GM12873 (cell line): ENCODE measurements around the gene SLC5A10.

Experiments
- CTCF ChIP-seq: IDR thresholded peaks from 2 replicates; pipeline ENCODE4 v1.5.1; 2012; ENCODE audit warnings: low read depth, mild to moderate bottlenecking, moderate library complexity, low read length, control low read depth; ENCODE audit not compliant: insufficient read depth; ENCODE audit errors: missing control alignments

The SLC5A10 gene

GRCh38 chr17:18957831-18958230, 5.9 kb downstream of the SLC5A10 start:
- TF ChIP-seq CTCF = no peak

- no peak for TF ChIP-seq CTCF
These were observed 6.6 kb downstream of the SLC5A10 start for GRCh38 chr17:18958611-18959010.

DNA sequence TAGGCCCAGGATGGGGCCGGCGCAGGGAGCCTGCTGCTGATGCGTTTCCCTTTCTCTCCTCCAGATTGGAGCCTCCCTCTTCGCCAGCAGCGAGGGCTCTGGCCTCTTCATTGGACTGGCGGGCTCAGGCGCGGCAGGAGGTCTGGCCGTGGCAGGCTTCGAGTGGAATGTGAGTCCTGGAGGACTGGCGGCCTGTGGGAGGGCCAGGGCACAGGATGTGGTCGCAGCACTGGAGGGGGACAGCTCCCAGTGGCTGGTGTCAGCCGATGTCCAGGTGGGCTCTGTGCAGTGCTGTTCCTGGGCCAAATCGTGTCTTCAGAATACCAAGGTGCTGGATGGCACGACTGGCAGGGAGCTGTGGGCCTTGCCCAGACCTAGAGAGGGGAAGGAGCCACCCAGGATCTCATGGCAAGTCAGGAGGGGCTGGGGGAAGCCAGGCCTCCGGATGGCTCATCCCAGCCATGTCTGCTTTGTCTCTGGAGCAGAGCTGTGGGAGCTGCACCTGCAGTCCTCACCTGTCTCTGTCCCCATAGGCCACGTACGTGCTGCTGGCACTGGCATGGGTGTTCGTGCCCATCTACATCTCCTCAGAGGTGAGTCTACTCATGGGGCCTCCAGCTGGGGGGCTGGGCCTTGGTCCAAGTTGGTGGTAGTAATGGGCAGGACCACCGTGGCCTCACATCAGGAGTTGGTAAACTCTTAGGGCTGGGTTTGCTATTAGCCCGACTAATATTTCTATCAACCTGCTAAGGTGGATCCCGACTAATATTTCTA, 7.3 kb downstream of the SLC5A10 start:
- no peak for TF ChIP-seq CTCF

- no peak for TF ChIP-seq CTCF
These were observed 7.9 kb downstream of the SLC5A10 start for GRCh38 chr17:18959845-18960240.

DNA sequence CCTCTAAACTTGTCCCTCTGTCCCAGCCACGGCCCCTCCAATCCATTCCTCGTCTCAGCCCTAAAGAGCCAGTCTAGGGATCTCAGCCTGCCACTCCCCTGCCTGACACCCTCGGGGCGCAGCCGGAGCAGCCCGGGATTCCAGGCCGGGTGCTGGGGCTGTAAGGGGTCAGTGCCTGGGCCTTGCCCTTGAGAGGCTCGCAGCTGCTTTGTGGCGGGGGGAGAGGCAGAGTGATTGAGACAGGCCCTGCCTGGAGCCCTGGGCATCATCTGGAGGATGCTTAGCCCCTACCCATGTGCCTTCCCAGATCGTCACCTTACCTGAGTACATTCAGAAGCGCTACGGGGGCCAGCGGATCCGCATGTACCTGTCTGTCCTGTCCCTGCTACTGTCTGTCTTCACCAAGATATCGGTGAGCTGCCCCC, 8.3 kb downstream of the SLC5A10 start:
- no peak for TF ChIP-seq CTCF

GRCh38 chr17:18960803-18961511, 9.0 kb downstream of the SLC5A10 start:
- TF ChIP-seq CTCF = peak; percentile 99

GRCh38 chr17:18961634-18962493, 9.9 kb downstream of the SLC5A10 start:
- TF ChIP-seq CTCF = no peak
